Measurements from ENCODE around the gene ITSN2. TPM values are rescaled to one million over a fixed set of nuclear protein-coding genes. Genes with fewer than 3 reads are reported as not detected.
A peak's percentile ranks its signal among the peaks of the same experiment; 100 is the strongest.

Gene ITSN2
- total and polyA plus RNA-seq, 5 experiments from 2014 or later, result 45.9 to 156 (median 57.8) TPM

- Mint-ChIP-seq H3K27ac (no peak overlapping the region), H3K4me3 (no peak overlapping the region), H3K27me3 (peaks cover 0 to 4% (median 1%) of the 10 kb centered on the region in 5 donors), H3K4me1 (no peaks in the 10 kb centered on the region), H3K36me3 (no peaks in the 10 kb centered on the region), H3K9me3 (no peaks in the 10 kb centered on the region)
- ATAC-seq, result no peak
- POLR2A ChIA-PET, result no interaction called here
- no peak for DNase-seq
These were observed 32.3 kb upstream of the ITSN2 start for GRCh38 chr2:24392542-24393059.

DNA sequence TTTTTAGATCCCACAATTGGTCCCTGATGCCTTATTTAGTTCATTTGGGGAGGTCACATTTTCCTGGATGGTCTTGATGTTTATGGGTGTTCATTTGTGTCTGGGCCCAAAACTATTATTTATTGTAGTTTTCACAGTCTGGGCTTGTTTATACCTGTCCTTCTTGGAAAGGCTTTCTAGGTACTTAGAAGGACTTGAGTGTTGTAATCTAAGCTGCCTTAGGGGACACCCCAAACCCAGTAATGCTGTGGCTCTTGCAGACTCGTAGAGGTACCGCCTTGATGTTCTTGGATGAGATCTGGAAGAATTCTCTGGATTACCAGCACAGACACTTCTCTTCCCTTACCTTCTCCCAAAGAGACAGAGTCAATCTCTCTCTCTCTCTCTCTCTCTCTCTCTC is 25.0 kb upstream of the ITSN2 start:
- no peaks in the 10 kb centered on the region for H3K9me3 Mint-ChIP-seq
- POLR2A ChIA-PET, result interaction anchor here (0.6 to 0.7 kb wide), 2 partner anchors 36 to 63 kb away, joined by 3 to 4 read pairs; no protein-coding TSS in a partner anchor
- peak overlapping the region in 1 of 10 donors; percentile 12 for H3K27ac Mint-ChIP-seq
- no peaks in the 10 kb centered on the region for H3K27me3 Mint-ChIP-seq
- ATAC-seq (no peak), DNase-seq (no peak)
- no peaks in the 10 kb centered on the region for H3K36me3 Mint-ChIP-seq
- H3K4me1 Mint-ChIP-seq, result peaks cover 0 to 1% (median 0%) of the 10 kb centered on the region in 4 donors
- H3K4me3 Mint-ChIP-seq, result no peak overlapping the region

- DNase-seq (peak; percentile 25 to 81 (median 58)), ATAC-seq (peak; percentile 93 to 96)
- no peak overlapping the region for H3K4me3 Mint-ChIP-seq
- H3K36me3 Mint-ChIP-seq, result peaks cover 0 to 2% (median 0%) of the 10 kb centered on the region in 3 donors
- H3K9me3 Mint-ChIP-seq, result no peaks in the 10 kb centered on the region
- peaks cover 0 to 4% (median 0%) of the 10 kb centered on the region in 5 donors for H3K27me3 Mint-ChIP-seq
- POLR2A ChIA-PET, result no interaction called here
- no peak overlapping the region for H3K27ac Mint-ChIP-seq
- peaks cover 0 to 1% (median 0%) of the 10 kb centered on the region in 4 donors for H3K4me1 Mint-ChIP-seq
These were observed 22.2 kb upstream of the ITSN2 start for GRCh38 chr2:24382363-24383073.

- H3K4me3 Mint-ChIP-seq, result no peak overlapping the region
- no peak for DNase-seq
- peaks cover 0 to 2% (median 0%) of the 10 kb centered on the region in 3 donors for H3K36me3 Mint-ChIP-seq
- peak overlapping the region in 1 of 10 donors; percentile 59 for H3K27ac Mint-ChIP-seq
- POLR2A ChIA-PET, result no interaction called here
- peaks cover 0 to 4% (median 0%) of the 10 kb centered on the region in 5 donors for H3K27me3 Mint-ChIP-seq
- H3K4me1 Mint-ChIP-seq, result peaks cover 0 to 1% (median 0%) of the 10 kb centered on the region in 4 donors
- no peaks in the 10 kb centered on the region for H3K9me3 Mint-ChIP-seq
- no peak for ATAC-seq
These were observed 20.5 kb upstream of the ITSN2 start for GRCh38 chr2:24380820-24381219.

- Mint-ChIP-seq H3K4me1 (no peaks in the 10 kb centered on the region), H3K27ac (no peak overlapping the region), H3K27me3 (peaks cover 0 to 4% (median 0%) of the 10 kb centered on the region in 5 donors), H3K4me3 (no peak overlapping the region), H3K9me3 (no peaks in the 10 kb centered on the region), H3K36me3 (peaks cover 0 to 2% (median 0%) of the 10 kb centered on the region in 3 donors)
- POLR2A ChIA-PET, result no interaction called here
- no peak for ATAC-seq
- no peak for DNase-seq
These were observed 15.2 kb upstream of the ITSN2 start for GRCh38 chr2:24375349-24376087.

DNA sequence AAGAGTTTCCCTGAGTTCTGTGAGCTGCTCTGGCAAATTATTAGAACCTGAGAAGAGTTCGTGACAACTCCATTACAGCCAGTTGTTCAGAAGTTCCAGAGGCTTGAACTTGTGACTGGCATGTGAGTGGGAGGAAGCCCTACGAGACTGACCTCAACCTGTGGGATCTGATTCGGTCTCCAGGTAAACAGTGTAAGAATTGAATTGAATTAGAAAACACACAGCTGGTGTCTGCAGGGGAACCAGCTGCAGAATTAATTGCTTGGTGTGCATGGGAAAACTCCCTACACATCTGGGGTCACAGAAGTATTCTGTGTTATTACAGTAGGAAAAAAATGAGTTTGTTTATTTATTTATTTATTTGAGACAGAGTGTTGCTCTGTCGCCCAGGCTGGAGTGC is 14.0 kb upstream of the ITSN2 start:
- ATAC-seq, result no peak
- DNase-seq, result no peak
- no peaks in the 10 kb centered on the region for H3K9me3 Mint-ChIP-seq
- POLR2A ChIA-PET, result interaction anchor here (1.7 kb wide), 1 partner anchor 15 kb away, joined by 5 read pairs; no protein-coding TSS in a partner anchor
- no peaks in the 10 kb centered on the region for H3K4me1 Mint-ChIP-seq
- no peak overlapping the region for H3K4me3 Mint-ChIP-seq
- H3K27me3 Mint-ChIP-seq, result peaks cover 0 to 4% (median 0%) of the 10 kb centered on the region in 5 donors
- H3K36me3 Mint-ChIP-seq, result no peaks in the 10 kb centered on the region
- H3K27ac Mint-ChIP-seq, result no peak overlapping the region

GRCh38 chr2:24372033-24372432 is 11.7 kb upstream of the ITSN2 start:
- DNase-seq (no peak), ATAC-seq (no peak)
- no peaks in the 10 kb centered on the region for H3K36me3 Mint-ChIP-seq
- no peaks in the 10 kb centered on the region for H3K4me1 Mint-ChIP-seq
- H3K4me3 Mint-ChIP-seq, result no peak overlapping the region
- POLR2A ChIA-PET, result no interaction called here
- H3K9me3 Mint-ChIP-seq, result no peaks in the 10 kb centered on the region
- no peak overlapping the region for H3K27ac Mint-ChIP-seq
- H3K27me3 Mint-ChIP-seq, result no peaks in the 10 kb centered on the region

DNA sequence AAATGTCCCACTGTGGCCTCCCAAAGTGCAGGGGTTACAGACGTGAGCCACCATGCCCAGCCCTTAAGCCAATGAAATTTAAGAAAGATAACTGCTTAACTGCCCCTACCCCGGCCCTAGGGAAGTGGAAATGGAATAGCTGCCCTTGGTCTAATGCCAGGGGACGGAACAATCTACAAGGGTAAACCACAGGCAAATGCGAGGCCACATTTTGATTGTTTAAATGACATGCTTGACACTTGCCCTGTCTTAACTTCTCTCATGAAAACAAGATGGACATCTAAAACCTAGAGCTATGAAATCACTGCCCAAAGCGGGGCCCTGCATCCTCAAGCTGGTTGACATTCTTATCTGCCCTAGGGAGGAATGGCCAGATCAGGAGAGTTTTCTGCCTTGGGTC is 5.5 kb upstream of the ITSN2 start:
- no peak overlapping the region for H3K27ac Mint-ChIP-seq
- no peak for ATAC-seq
- POLR2A ChIA-PET, result no interaction called here
- H3K4me1 Mint-ChIP-seq, result peaks cover 2 to 12% (median 4%) of the 10 kb centered on the region in 4 donors
- no peaks in the 10 kb centered on the region for H3K36me3 Mint-ChIP-seq
- no peaks in the 10 kb centered on the region for H3K27me3 Mint-ChIP-seq
- DNase-seq, result no peak
- H3K4me3 Mint-ChIP-seq, result no peak overlapping the region
- no peaks in the 10 kb centered on the region for H3K9me3 Mint-ChIP-seq

- DNase-seq (no peak), ATAC-seq (no peak)
- Mint-ChIP-seq H3K27me3 (no peaks in the 10 kb centered on the region), H3K27ac (peak overlapping the region in 2 of 10 donors; percentile 5 to 24), H3K36me3 (no peaks in the 10 kb centered on the region), H3K4me3 (peak overlapping the region in 1 of 10 donors; percentile 20), H3K9me3 (no peaks in the 10 kb centered on the region), H3K4me1 (peaks cover 3 to 14% (median 6%) of the 10 kb centered on the region in 4 donors)
- POLR2A ChIA-PET, result no interaction called here
These were observed 4.7 kb upstream of the ITSN2 start for GRCh38 chr2:24365051-24365450.

- ATAC-seq, result no peak
- peak overlapping the region in 3 of 10 donors; percentile 18 to 50 (median 25) for H3K27ac Mint-ChIP-seq
- no peaks in the 10 kb centered on the region for H3K9me3 Mint-ChIP-seq
- H3K4me3 Mint-ChIP-seq, result no peak overlapping the region
- DNase-seq, result no peak
- peaks cover 9 to 24% (median 15%) of the 10 kb centered on the region in 4 donors for H3K4me1 Mint-ChIP-seq
- POLR2A ChIA-PET, result no interaction called here
- H3K36me3 Mint-ChIP-seq, result no peaks in the 10 kb centered on the region
- H3K27me3 Mint-ChIP-seq, result no peaks in the 10 kb centered on the region
These were observed 3.0 kb upstream of the ITSN2 start for GRCh38 chr2:24363301-24363700.

GRCh38 chr2:24362253-24362652 is 1.9 kb upstream of the ITSN2 start:
- POLR2A ChIA-PET, result no interaction called here
- H3K9me3 Mint-ChIP-seq, result no peaks in the 10 kb centered on the region
- no peak for DNase-seq
- H3K4me1 Mint-ChIP-seq, result peaks cover 13 to 33% (median 20%) of the 10 kb centered on the region in 4 donors
- peak overlapping the region in 8 of 10 donors; percentile 1 to 80 (median 28) for H3K4me3 Mint-ChIP-seq
- no peaks in the 10 kb centered on the region for H3K27me3 Mint-ChIP-seq
- peaks cover 0 to under 1% (median under 1%) of the 10 kb centered on the region in 3 donors for H3K36me3 Mint-ChIP-seq
- peak overlapping the region in 8 of 10 donors; percentile 22 to 83 (median 62) for H3K27ac Mint-ChIP-seq
- ATAC-seq, result no peak

- POLR2A ChIA-PET, result interaction anchor here (0.6 to 1.8 kb wide), 8 partner anchors 10 to 934 kb away, joined by 3 to 8 read pairs (median 4); partner anchors contain the start of genes ATAD2B, CENPO and PTRHD1
- Mint-ChIP-seq H3K4me3 (peak overlapping the region; percentile 75 to 94 (median 84)), H3K27me3 (no peaks in the 10 kb centered on the region), H3K27ac (peak overlapping the region; percentile 93 to 99 (median 96)), H3K36me3 (peaks cover 0 to 6% (median 6%) of the 10 kb centered on the region in 3 donors), H3K9me3 (no peaks in the 10 kb centered on the region), H3K4me1 (peaks cover 16 to 44% (median 29%) of the 10 kb centered on the region in 4 donors)
- ATAC-seq, result no peak
- peak in 1 of 10 donors; percentile 6 for DNase-seq
These were observed 611 bp upstream of the ITSN2 start for GRCh38 chr2:24360963-24361330.

All from naive thymus-derived CD8-positive, alpha-beta T cell (primary cell).